Cardiac fibroblast (primary cell): Measurements from ENCODE around the gene P2RY6.

Experiments used
- DNase-seq, 2 donors: peaks; one replicate each; pipeline versions ENCODE4 v3.0.0 to v3.0.0-alpha.2; 2010; ENCODE audit warnings: low read depth in 2 of 2
- H3K4me3 ChIP-seq, 2 donors: replicated peaks in 1 of 2; 1 replicate in 1 of 2; 2 replicates in 1 of 2; pipeline ENCODE4 v1.5.1; 2011; ENCODE audit warnings: low read depth in 2 of 2, low read length in 2 of 2, mild to moderate bottlenecking in 2 of 2, moderate library complexity in 1 of 2
- CTCF ChIP-seq: IDR thresholded peaks from one replicate; pipeline ENCODE4 v1.5.1; 2011; ENCODE audit warnings: low read depth, mild to moderate bottlenecking, low read length, inconsistent platforms

P2RY6 gene

GRCh38 chr11:73243093-73243485 is 29.0 kb upstream of the P2RY6 start:
- no peak for TF ChIP-seq CTCF
- DNase-seq: no peak
- H3K4me3 ChIP-seq: no peak overlapping the region

- TF ChIP-seq CTCF: no peak
- H3K4me3 ChIP-seq: no peak overlapping the region
- DNase-seq: no peak
Observed at GRCh38 chr11:73244589-73245240, 27.4 kb upstream of the P2RY6 start.

GRCh38 chr11:73245461-73245860 is 26.7 kb upstream of the P2RY6 start:
- H3K4me3 ChIP-seq: no peak overlapping the region
- no peak for TF ChIP-seq CTCF
- DNase-seq: no peak

GRCh38 chr11:73246303-73246702 is 25.8 kb upstream of the P2RY6 start:
- H3K4me3 ChIP-seq: no peak overlapping the region
- peak in 1 of 2 donors; percentile 55 for DNase-seq

GRCh38 chr11:73248526-73249185 is 23.5 kb upstream of the P2RY6 start:
- H3K4me3 ChIP-seq: no peak overlapping the region
- no peak for DNase-seq
- no peak for TF ChIP-seq CTCF

More at GRCh38 chr11:73246303-73246702, 25.8 kb upstream of the P2RY6 start:
- no peak for TF ChIP-seq CTCF

GRCh38 chr11:73249304-73249703 is 22.8 kb upstream of the P2RY6 start:
- no peak for DNase-seq
- H3K4me3 ChIP-seq: no peak overlapping the region
- no peak for TF ChIP-seq CTCF
